Measurements from ENCODE around the gene WASF3.

WASF3 gene

GRCh38 chr13:26589754-26590153 is 32.3 kb downstream of the WASF3 start:
- no peak for DNase-seq (ENCODE audit: low spot score)

DNA sequence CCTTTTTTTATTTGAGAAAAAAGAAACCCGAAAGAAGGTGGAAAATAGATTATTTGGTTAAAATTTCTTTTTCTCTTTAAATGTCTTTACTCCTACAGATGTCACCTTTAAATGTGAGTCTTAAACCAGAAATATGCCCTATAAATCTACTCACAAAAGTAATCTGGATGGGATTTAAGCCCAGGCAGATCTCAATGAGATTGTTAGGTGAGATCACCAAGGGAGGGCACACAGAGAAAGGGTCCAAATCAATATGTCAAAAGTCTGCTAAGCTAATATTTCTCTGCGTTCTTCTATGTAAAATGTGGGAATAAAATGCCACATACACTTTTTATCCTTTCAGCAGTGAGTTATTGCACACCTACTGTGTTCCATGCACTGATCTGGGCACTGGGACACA is 32.9 kb downstream of the WASF3 start:
- no peak for DNase-seq (ENCODE audit: low spot score)

DNA sequence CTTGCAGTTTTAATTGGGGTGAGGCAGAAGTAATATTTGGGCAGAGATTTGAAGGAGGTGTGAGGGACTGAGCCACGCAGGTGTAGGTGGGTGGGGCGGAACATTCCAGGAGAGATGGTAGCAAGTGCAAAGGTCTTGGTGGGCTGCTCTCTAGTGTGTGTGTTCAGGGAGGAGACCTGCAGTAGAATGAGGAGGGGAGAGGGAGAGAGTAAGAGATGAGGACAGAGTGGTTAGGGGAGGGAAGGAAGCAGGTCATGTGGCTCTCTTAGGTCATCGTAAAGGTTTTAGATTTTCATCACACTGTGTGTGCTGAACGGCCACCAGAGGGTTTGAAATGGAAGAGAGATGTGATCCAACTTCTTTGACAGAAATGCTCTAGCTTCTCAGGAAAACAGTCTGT is 33.5 kb downstream of the WASF3 start:
- DNase-seq (ENCODE audit: low spot score): no peak

DNA sequence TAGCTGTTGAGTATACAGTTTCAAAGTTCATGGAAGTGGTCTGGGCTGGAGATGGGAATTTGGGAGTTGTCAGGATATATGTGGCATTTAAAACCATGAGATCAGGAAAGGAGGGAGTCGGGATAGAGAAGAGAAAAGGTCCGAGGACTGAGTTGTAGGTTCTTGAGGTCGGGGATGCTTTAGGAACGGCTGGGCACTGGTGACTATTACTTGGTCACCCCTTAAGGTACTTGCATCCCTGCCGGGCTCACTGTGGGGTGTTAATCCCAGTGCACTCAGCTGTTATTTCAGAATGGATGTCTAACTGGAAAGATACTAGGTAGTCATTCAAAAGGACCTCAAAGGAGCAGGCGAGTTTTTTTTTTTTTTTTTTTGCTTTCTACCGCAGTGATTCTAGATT is 34.2 kb downstream of the WASF3 start:
- no peak for DNase-seq (ENCODE audit: low spot score)

DNA sequence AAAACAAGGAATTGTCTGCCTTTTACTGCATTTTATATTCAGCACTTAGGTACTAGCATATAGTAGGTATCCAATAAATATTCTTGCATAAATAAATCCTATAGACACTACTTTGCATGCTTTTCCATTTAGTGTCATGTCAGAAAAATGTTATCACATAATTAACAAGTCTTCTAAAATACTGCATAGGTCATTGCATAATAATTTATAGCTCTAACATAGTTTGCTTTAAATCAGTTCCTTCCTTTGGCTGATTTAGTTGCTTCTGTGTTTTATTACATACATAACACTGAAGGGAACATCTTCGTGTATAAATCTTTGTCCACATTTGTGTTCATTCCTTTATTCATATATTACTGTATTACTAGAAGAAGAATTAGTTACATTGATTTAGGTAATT is 36.2 kb downstream of the WASF3 start:
- no peak for DNase-seq (ENCODE audit: low spot score)

DNA sequence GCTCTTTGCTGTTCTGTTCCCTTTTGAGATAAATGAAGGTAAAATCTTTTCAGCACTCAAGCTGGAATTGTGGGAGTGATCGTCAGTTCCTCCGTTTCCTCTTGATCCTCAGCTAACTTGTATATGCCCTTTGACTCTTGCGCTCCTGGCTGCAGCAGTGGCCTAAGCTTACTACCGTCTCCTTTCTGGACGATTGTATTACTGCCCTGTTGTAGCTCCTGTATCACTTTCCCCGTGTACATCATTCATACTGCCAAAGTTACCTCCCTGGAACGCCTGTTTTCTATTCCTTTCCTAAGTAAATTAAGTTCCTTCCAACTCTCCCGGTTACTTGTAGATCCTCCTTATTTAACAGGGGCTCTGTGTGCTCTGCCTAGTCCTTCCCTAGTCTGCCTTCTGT is 36.9 kb downstream of the WASF3 start:
- no peak for DNase-seq (ENCODE audit: low spot score)

GRCh38 chr13:26596458-26596857 is 39.0 kb downstream of the WASF3 start:
- no peak for DNase-seq (ENCODE audit: low spot score)

DNA sequence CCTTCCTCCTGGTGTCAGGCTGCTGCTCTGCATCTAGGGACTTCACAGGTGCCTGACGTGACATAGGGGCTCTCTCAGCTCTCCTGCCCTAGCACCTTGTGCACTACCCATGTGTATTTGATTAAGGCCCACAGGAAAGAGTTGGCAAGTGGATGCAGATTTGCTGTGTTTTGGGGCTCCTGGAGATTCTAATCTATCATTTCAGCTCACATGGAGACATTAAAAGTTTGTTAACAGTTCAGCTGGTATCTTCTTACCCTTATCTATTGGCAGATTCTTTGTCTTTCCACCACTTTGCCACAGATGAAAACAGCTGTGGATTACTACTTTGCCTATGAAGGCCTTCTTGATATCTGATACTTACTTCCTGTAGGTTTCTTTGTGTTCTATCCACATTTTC is 41.9 kb downstream of the WASF3 start:
- DNase-seq (ENCODE audit: low spot score): no peak

GRCh38 chr13:26599860-26600259 is 42.4 kb downstream of the WASF3 start:
- no peak for DNase-seq (ENCODE audit: low spot score)

- DNase-seq (ENCODE audit: low spot score): no peak
These were observed 42.9 kb downstream of the WASF3 start for GRCh38 chr13:26600343-26600742.

- DNase-seq (ENCODE audit: low spot score): no peak
These were observed 44.2 kb downstream of the WASF3 start for GRCh38 chr13:26601669-26602068.

- DNase-seq (ENCODE audit: low spot score): no peak
These were observed 45.3 kb downstream of the WASF3 start for GRCh38 chr13:26602783-26603182.

GRCh38 chr13:26604784-26605545 is 47.5 kb downstream of the WASF3 start:
- DNase-seq (ENCODE audit: low spot score): no peak

DNA sequence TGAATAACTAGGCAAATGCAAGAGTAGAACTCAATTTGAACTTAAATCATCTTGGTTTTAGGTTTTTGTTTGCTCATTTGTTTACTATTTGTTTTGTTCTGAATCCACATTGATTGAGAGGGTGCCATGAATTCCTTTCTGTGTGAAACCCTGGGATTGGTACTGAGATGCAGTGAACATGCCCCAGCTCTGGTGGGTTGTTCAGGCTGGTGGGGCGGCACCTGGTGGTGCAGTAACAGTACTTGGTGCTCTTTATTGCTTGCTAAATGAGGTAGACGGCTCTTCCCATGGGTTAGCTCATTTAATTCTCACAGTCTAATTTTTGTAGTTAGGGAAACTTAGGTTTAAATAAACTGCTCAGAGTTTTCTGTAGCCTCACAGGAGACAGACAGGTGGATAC is 48.4 kb downstream of the WASF3 start:
- DNase-seq (ENCODE audit: low spot score): no peak

GRCh38 chr13:26606631-26607030 is 49.1 kb downstream of the WASF3 start:
- no peak for DNase-seq (ENCODE audit: low spot score)

DNA sequence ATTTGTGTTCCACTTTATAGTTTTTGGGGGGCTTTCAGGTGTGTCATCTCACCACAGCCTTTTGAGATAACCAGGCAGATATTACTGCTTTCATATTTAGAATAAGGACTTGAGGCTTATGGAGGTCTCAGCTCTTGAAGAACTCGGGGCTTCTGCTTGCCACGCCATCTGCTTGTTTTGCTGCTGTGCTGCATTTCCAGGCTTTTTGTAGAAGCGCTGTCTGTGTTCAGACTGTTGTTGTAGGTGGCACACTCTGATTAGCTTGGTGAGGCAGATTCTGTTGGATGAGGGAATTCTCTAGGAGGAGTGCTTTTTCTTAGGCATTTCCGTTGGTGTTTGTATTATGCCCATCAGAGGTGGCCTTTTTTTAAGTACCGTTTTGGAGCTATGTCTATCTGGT is 57.2 kb downstream of the WASF3 start:
- no peak for DNase-seq (ENCODE audit: low spot score)

- DNase-seq (ENCODE audit: low spot score): no peak
These were observed 58.6 kb downstream of the WASF3 start for GRCh38 chr13:26616126-26616525.

DNA sequence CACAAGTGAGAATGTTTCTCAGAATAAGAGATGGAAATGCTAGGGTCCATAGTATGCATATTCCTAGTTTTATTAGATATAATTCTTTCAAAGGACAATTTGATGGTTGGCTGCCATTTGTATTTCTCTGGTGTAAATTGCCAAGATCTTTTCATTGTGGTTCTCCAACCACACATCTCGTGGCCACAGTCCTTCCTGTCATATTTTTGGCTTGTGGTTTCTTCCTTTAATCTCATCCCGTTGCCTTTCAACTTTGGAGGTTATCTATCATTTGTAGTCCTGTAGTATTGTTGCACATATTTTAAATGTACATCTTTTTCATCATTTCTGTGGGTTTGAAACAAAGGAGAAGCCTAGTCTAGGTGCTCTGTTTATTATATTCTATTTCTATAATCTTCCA is 61.2 kb downstream of the WASF3 start:
- DNase-seq (ENCODE audit: low spot score): no peak

- no peak for DNase-seq (ENCODE audit: low spot score)
These were observed 61.9 kb downstream of the WASF3 start for GRCh38 chr13:26619358-26619757.

GRCh38 chr13:26621731-26622401 is 64.4 kb downstream of the WASF3 start:
- DNase-seq (ENCODE audit: low spot score): no peak

- no peak for DNase-seq (ENCODE audit: low spot score)
These were observed 65.6 kb downstream of the WASF3 start for GRCh38 chr13:26623125-26623524.

GRCh38 chr13:26624572-26624971 is 67.1 kb downstream of the WASF3 start:
- DNase-seq (ENCODE audit: low spot score): no peak

GRCh38 chr13:26626271-26626670 is 68.8 kb downstream of the WASF3 start:
- no peak for DNase-seq (ENCODE audit: low spot score)

DNA sequence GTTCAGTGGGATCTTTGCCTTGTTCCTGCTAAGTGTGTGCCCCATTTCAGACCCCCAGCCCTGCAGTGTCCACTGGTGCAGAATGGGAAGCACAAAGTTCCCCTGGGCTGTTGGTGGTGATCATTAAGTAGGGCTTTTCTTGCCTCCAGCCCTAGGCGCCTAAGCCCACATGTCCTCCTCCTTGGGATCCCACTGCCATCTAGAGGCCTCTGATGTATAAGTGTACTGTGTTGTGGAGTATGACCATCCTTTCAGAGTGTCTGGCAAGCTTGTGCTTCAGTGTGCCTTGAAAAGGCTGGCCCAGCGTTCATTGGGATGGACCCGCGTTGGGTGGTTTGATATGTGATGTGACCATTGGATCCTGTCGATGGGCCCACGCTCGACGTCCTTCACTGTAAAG is 71.2 kb downstream of the WASF3 start:
- DNase-seq (ENCODE audit: low spot score): no peak

Data from ecto neural progenitor cell (in vitro differentiated cells).